ENCODE results near the gene PRSS33.

The PRSS33 gene

GRCh38 chr16:2821487-2822157 is 34.3 kb upstream of the PRSS33 start:
- DNase-seq (ENCODE audit: low read depth), result no peak
- TF ChIP-seq CTCF (IDR thresholded peaks at IDR 0.05; ENCODE audit: low read length, missing control alignments), result no peak
- no peak overlapping the region for H3K4me3 ChIP-seq (replicated peaks; ENCODE audit: low read depth, low read length)

GRCh38 chr16:2820836-2821486 is 33.6 kb upstream of the PRSS33 start:
- H3K4me3 ChIP-seq (replicated peaks; ENCODE audit: low read depth, low read length), result no peak overlapping the region
- no peak for DNase-seq (ENCODE audit: low read depth)
- no peak for TF ChIP-seq CTCF (IDR thresholded peaks at IDR 0.05; ENCODE audit: low read length, missing control alignments)

GRCh38 chr16:2819939-2820835 is 32.8 kb upstream of the PRSS33 start:
- DNase-seq (ENCODE audit: low read depth), result no peak
- no peak overlapping the region for H3K4me3 ChIP-seq (replicated peaks; ENCODE audit: low read depth, low read length)
- TF ChIP-seq CTCF (IDR thresholded peaks at IDR 0.05; ENCODE audit: low read length, missing control alignments), result no peak

- no peak for DNase-seq (ENCODE audit: low read depth)
- TF ChIP-seq CTCF (IDR thresholded peaks at IDR 0.05; ENCODE audit: low read length, missing control alignments), result no peak
- no peak overlapping the region for H3K4me3 ChIP-seq (replicated peaks; ENCODE audit: low read depth, low read length)
Measured at GRCh38 chr16:2819179-2819938, 32.0 kb upstream of the PRSS33 start.

GRCh38 chr16:2818272-2818876 is 31.0 kb upstream of the PRSS33 start:
- TF ChIP-seq CTCF (IDR thresholded peaks at IDR 0.05; ENCODE audit: low read length, missing control alignments), result no peak
- H3K4me3 ChIP-seq (replicated peaks; ENCODE audit: low read depth, low read length), result no peak overlapping the region
- DNase-seq (ENCODE audit: low read depth), result no peak

All from fibroblast of pulmonary artery (primary cell).